HK-2 (cell line): ENCODE data around the gene WDTC1.
"Not testable (repeated sequence)": the region's sequence is repeated elsewhere in the genome, so short reads cannot be mapped to it uniquely, and the experiment has no call there.

Experiments used
- DNase-seq: peaks from one replicate; pipeline ENCODE4 v3.0.0-alpha.2; 2018; ENCODE audit not compliant: unreplicated experiment

The WDTC1 gene

DNA sequence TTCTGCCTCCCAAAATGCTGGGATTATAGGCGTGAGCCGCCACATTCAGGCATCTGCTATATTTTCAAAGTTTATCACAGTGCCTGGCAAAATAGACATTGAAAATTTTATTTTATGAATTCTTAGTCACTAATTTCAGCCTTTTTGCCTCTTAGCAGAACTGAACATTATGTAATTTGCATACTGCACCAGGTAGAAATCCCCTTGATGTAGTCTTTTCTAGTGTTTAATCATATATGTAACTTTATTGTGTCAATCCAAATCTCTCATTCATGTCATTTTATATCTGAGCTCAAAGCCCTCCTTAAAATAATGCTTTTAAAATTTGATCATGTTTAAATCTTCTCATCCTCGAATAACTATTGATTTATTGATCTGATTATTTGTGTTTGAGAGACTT, 19.2 kb downstream of the WDTC1 start:
- no peak for DNase-seq

DNA sequence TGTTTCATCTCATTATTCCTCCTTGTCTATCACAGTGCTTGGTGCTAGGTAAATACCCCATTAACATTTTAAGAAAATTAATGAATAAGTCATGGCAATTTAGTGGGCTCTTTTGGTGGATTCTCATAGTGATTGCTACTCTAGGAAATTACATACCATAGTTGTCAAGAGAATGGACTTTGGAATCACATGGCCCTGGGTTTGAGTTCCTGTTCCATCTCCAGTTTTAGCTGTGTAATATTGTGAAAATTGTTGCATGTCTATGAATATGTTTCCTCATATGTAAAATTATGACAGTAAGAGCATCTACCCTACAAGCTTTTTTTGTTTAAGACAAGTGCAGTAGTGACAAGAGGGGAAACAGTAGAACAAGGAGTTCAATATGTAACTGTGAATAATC, 20.7 kb downstream of the WDTC1 start:
- DNase-seq: no peak

DNA sequence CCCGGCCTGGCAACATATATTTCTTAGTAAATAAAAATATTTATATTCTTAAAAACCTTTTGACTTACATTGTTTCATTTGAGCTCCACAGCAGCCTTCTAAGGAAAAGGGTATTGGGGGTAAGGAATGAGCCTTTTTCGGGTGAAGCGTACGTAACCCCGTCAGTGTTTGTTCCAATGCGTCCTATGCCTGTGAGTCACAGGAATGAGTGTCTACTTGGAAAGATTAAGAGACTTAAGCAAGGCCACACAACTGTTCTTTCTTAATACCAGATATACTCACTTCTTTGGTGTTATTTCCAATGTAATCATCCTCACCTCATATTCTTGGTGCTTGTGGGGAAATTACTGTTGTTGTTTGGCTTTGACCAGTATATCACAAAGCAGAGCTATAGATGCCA, 22.7 kb downstream of the WDTC1 start:
- no peak for DNase-seq

DNA sequence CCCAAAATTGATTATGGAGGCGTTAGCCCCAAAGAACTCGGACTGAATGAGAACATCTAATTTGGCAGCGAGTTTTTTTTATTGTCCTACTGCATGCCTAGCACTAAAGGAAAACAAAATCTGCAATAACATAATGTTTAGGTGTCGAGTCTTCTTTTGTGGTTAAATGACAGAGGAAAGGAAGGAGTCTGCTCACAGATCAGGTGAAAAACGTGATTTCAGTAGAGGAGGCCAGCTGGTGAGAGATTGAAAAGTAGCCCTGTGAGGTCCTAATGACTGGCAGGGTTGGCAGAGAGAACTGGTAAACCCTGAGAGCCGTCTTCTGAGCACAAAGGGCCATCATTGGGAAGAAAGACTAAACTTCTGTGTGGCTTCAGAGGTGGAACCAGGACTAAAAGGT, 24.2 kb downstream of the WDTC1 start:
- DNase-seq: no peak

DNA sequence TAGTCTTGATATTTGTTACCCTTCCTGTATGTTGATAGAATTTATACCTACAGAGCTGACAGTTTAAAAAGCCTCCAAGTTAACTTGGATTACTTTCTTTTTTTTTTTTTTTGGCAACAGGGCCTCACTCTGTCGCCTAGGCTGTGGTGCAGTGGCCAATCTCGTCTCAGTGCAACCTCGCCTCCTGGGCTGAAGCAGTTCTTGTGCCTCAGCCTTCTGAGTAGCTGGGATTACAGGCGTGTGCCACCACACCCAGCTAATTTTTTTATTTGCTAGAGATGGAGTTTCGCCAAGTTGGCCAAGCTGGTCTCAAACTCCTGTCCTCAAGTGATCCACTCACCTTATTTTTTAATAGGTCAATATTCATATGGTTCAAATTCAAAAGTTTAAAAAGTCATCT, 32.7 kb downstream of the WDTC1 start:
- no peak for DNase-seq

DNA sequence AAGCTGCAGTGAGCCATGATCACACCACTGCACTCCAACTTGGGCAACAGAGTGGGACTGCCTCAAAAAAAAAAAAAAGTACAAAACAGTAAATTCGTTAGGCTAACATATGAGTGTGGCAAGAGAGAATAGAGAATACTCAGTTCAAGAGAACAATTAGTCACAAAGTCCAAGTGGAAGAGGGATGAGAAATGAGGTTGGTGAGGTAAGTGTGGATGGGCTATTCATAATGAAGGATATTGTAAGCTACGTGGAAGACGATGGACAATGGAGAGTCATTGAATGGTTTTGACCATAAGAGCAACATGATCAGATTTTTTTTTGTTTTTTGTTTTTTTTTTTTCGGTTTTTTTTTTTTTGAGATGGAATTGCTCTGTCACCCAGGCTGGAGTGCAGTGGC, 34.8 kb downstream of the WDTC1 start:
- DNase-seq: no peak

DNA sequence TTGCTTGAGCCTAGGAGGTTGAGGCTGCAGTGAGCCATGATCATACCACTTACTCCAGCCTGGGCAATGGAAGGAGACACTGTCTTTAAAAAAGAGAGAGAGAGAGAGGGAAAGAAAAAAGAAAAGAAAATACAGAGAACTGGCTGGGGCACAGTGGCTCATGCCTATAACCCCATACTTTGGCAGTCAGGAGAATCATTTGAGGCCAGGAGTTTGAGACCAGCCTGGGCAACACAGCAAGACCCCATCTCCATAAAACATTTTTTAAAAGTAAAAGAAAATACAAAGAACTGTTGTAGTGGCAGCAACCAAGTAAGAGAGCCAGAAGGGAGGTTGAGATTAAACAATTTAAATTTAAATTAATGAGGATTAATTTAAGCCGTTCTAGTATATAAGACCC, 39.8 kb downstream of the WDTC1 start:
- DNase-seq: no peak

DNA sequence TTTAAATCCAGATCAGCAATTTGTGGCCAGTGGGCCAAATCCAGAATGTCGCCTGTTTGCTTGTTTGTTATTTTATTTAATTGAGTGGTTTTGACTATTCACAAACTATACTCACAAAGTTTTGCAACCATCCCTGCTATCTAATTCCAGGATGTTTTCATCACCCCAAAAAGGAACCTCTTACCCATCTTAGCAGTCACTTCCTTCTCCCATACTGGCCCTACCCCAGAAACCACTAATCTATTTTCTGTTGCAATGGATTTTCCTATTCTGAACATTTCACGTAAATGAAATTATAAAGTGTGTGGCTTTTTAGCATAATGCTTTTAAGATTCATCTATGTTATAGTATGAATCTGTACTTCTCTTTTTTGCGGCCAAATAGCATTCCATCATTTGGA, 41.3 kb downstream of the WDTC1 start:
- DNase-seq: no peak

DNA sequence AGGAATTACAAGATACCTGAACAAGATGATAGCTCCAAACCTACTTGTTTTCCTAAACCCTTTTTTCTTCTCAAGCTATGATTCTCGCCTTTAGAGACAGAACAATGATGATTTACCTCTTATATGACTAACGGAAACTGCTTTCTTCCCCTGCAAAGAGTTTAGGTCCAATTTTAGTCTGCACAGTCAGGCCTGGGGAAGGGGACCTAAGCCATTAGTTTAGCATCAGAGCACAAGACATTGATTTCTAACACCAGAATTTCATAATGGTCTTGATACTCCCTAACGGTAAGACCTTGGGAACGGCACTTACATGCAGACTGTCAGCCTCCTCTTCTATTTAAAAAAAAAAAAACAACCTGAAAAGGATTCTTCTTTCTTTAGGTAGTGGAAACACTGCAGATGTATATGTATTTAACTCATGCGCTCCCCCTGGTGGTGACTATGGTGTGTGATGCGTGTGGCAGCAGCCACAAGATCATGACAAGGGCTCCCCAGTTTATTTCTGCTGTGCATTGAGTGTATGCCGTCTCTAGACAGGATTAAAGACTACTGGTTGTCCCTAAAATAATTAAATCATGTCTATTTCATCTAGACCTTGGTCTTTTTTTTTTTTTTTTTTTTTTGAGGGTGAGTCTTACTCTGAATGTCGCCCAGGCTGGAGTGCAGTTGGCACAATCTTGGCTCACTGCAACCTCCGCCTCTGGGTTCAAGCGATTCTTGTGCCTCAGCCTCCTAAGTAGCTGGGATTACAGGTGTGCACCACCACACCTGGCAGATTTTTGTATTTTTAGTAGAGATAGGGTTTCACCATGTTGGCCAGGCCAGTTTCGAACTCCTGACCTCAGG, 50.2 kb downstream of the WDTC1 start:
- peak; percentile 75 for DNase-seq

DNA sequence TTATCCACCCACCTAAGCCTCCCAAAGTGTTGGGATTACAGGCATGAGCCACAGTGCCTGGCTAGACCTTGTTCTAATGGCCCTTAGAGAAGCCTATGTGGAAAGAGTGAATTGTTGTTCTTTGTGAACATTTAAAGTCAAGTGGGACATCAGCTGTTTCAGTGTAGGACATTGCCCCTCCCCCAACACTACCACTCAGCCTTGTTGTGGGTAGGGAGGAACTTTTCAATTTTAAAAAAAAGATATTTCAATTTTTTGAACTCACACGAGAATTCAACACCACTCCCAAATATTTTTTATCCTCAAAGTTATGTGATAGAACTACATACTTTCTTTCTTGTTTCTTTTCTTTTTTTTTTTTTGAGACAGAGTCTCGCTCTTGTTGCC, 50.8 kb downstream of the WDTC1 start:
- DNase-seq: no peak

DNA sequence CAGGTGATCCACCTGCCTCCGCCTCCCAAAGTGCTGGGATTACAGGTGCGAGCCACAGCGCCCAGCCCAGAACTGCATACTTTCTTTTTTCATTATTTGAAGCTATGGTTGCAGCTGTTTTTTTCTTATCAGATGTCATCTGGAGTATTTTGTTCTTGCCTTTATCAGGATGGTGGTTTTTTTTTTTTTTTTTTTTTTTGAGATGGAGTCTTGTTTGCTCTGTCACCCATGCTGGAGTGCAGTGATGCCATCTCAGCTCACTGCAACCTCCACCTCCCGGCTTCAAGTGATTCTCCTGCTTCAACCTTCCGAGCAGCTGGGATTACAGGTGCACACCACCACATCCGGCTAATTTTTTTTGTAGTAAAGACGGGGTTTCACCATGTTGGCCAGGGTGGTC, 51.4 kb downstream of the WDTC1 start:
- not testable (repeated sequence) for DNase-seq

DNA sequence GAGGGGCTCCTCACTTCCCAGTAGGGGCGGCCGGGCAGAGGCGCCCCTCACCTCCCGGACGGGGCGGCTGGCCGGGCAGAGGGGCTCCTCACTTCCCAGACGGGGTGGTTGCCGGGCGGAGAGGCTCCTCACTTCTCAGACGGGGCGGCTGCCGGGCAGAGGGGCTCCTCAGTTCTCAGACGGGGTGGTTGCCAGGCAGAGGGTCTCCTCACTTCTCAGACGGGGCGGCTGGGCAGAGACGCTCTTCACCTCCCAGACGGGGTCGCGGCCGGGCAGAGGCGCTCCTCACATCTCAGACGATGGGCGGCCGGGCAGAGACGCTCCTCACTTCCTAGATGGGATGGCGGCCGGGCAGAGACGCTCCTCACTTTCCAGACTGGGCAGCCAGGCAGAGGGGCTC, 54.7 kb downstream of the WDTC1 start:
- not testable (repeated sequence) for DNase-seq

DNA sequence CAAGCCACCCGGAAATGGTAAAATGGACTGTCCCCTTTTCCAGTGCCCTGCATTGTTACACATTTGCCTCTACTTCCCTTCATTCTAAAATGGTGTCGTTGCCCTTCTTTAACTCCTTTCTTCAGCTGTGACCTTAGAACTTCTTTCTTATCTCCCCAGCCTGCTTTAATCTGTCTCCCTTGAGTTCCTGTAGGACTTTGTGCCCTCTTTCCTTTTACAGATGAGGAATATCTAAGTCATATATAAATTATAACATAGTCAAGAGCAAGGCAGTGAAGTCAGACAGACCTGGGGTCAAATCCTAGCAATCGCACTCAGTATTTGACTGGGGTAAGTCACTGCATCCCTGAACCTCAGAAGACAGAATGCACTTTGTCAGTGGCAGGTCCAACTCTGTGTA, 56.1 kb downstream of the WDTC1 start:
- DNase-seq: no peak

DNA sequence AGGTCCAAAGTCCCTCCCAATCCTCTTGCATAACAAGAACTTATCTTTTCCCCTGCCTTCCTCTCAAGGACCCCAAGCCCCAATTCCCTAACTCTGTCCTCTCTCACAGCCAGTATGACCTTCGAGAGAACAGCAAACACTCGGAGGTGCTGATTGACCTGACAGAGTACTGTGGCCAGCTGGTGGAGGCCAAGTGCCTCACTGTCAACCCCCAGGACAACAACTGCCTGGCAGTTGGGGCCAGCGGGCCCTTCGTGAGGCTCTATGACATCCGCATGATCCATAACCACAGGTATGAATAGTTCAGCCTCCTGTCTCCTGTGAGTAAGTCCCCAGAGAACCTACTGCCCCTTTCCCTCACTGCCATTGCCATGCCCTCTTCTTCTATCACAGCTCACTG, 57.7 kb downstream of the WDTC1 start:
- peak; percentile 33 for DNase-seq

DNA sequence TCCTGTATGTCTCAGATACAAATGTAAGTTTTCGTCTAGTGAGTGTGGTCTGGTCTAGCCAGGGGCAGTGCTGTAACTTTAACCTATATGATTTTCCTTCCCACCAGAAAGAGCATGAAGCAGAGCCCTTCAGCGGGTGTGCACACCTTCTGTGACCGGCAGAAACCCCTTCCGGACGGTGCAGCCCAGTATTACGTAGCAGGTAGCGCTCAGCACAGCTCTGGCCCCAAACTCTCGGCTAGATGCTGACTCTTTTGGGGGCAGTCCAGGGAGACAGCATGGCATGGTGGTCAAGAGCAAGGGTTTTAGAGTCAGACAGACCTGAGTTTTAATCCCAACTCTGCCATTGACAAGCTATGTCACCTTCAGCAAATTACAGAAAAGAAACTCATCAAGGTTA, 59.5 kb downstream of the WDTC1 start:
- DNase-seq: no peak

DNA sequence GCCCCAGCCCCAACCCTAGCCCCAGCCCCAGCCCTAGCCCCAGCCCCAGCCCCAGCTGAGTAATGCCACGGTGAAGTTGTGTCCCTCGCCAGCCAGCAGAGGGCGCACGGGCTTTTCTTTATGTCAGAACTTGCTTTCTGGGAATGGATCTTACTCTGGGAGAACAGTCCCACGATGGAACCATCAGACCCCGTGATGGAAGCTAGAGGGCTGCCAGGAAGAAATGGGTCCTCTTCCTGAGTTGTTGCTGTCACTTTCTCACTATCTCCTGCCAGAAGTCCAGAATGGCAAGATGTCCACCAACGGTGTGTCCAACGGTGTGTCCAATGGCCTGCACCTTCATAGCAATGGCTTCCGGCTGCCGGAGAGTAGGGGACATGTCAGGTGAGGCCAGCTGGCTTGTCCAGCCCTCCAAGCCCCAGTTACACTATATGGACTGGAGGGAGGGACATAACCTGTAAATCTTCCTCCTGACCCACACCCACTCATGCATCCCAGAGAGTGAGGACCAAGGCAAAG, 62.4 kb downstream of the WDTC1 start:
- peak; percentile 67 for DNase-seq

DNA sequence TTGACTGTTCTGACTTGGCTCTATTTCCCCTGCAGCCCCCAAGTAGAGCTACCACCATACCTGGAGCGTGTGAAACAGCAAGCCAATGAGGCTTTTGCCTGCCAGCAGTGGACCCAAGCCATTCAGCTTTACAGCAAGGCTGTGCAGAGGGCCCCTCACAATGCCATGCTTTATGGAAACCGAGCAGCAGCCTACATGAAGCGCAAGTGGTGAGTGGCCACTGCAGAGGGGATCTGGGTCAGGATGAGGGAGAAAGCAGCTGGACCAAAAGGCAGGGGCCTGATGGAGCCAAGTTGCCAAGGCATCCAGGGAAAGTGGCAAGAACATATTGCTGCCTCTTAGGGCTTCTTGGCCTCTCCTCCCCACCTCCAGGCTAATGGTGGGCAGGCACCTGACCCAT, 63.5 kb downstream of the WDTC1 start:
- DNase-seq: no peak

DNA sequence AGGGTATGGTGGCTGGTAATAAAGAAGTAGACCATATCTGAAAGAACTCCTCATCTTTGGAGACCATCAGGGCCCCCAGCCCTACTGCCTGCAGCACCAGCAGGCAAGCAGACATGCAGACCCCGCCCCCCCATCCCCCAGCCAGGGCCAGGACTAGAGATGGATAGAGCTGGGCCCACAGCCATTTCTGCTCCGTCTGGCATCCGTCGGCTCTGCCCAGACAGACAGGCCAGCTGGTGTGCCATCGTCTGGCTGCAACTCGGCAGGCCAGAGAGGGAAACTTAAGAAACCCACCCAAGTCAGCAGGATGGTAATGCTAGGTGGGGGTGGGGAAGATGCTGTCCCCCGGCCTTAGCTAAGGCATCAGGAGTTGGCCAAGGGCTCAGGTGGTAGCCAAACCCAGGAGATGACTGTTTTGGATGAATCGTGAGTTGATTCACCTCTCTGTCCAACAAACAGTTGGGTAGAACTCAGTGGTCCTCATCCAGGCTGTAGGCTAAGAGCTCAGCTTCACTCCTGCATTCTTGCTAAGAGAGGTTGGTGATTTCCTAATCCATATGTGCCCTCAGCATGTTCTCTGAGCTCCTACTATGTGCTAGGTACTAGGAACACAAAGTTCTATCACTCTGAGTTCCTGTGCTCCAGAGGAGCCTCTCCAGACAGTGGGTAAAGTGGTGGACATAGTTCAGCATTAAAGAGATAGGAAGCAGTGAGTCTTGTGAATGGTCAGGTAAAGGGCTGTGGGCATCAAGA, 64.4 kb downstream of the WDTC1 start:
- no peak for DNase-seq

DNA sequence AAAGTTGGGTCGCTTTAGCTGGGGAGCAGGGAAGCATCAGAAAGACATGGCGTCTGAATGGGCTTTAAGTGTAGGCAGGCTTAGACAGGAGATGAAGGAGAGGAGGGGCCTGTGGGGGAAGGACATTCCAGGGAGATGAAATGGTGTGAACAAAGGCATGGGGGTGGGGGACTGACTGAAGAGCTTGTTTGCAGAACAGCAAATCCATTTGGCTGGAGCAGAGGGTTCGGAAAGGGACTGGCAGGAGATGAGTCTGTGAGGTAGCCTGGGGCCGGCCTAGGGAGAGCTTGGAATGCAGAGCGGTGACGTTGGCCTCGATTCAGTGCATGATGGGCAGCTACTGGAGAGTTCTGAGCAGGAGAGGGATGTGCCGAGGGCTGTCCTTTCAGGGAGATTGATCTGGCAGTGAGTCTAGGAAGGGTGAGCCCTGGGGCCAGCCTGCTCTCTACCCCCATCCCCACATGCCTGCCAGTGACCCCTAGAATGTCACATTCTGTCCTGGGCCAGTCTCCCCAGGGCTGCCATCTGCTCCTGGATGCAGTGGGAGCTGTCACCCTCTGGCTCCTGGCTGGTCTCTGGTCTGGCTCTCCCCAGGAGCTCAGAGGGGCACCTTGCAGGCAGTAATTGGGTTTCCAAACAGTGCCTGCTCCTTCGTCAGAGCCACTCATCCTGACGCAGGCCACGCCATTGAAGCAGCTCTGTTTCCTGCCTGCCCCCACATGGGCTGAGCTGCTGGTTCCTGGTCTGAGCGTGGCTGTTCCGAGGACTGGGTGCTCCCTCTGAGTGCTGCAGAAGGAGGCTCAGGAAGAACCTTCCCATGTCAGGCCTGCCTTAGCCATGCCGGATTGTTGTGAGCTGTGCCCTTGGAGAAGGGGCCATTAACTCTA, 65.2 kb downstream of the WDTC1 start:
- DNase-seq: peak; percentile 94

DNA sequence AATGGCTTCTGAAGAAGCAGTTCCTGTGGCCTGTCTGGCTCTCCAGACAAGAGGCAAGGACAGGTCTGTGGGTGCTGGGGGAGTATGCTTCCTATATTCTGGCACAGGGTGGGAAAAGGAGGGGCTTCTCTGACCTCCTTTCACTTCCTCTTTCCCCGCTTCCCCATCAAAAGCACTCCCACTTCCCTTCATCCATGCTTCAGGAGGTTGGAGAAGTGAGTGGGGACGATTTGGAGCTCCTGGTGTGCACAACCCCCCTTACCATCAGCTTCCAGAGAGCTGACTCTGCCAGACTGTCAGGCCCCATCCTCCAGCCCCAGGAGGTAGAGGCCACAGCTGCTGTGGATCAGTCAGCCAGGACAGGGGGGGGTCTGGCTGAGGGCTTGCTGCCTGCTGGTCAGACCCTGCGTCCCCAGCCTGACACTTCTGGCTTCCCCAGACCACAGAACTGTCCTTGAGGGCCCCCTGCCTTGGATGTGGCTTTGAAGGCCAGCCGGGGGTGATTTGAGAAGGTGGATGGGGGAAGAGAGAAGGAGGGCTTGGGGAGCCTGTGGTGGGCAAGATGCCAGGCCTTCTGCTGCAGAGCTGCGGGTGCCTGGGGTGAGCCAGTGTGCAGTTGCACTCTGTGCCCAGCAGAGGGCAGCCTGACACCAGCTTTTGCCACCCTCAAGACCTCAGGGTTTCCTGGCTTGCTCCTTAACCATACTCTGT, 66.1 kb downstream of the WDTC1 start:
- peak; percentile 93 for DNase-seq

DNA sequence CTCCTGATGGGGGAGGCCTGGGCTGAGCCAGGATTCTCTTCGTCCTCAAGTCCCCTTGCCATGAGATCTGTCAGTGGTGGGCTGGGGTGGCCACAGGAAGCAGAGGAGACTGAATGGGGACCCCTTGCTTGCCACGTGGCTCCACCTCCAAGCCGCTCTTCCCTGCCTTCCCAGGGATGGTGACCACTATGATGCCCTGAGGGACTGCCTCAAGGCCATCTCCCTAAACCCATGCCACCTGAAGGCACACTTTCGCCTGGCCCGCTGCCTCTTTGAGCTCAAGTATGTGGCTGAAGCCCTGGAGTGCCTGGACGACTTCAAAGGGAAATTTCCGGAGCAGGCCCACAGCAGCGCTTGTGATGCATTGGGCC, 66.6 kb downstream of the WDTC1 start:
- no peak for DNase-seq
